Activated CD4-positive, CD25-positive, alpha-beta regulatory T cell treated with anti-CD3 and anti-CD28 coated beads, Interleukin-2, amount 50 U/mL, for 72 hours (primary cell): Measurements from ENCODE around the gene TTYH1.
A peak's percentile ranks its signal among the peaks of the same experiment; 100 is the strongest.
"Not testable (repeated sequence)": the region's sequence is repeated elsewhere in the genome, so short reads cannot be mapped to it uniquely, and the experiment has no call there.

Experiments used
- DNase-seq: peaks from one replicate; pipeline ENCODE4 v3.0.0; 2021

TTYH1 gene

DNA sequence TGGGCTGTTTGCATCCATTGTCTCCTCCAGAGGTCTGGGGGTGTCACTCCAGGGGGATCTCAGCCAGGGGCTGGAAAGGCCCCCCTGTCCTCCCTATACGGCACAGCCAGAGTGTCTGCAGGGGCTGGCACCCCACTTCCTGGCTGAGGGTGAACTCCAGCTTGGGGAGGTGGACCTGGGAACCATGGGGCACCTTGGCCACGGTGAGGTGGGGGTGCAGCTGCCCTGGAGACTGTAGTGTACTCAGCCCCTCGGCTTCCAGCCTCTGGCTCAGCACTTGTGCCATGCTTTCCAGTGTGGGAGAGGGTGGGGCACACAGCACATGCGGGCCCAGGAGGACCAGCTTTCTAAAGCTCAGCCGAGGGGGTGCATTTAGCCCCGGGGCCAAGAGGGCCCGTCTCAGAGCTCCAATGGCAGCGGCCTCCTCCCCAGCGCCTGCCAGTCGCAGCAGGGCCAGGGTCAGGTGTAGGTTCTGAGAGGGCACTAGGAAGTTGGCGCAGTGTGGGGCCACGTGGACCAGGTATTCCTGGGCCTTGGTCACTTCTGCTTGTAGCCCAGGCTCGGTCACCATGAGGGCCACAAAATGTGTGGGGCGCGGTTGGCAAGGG lies 46.9 kb downstream of the TTYH1 start:
- no peak for DNase-seq

DNA sequence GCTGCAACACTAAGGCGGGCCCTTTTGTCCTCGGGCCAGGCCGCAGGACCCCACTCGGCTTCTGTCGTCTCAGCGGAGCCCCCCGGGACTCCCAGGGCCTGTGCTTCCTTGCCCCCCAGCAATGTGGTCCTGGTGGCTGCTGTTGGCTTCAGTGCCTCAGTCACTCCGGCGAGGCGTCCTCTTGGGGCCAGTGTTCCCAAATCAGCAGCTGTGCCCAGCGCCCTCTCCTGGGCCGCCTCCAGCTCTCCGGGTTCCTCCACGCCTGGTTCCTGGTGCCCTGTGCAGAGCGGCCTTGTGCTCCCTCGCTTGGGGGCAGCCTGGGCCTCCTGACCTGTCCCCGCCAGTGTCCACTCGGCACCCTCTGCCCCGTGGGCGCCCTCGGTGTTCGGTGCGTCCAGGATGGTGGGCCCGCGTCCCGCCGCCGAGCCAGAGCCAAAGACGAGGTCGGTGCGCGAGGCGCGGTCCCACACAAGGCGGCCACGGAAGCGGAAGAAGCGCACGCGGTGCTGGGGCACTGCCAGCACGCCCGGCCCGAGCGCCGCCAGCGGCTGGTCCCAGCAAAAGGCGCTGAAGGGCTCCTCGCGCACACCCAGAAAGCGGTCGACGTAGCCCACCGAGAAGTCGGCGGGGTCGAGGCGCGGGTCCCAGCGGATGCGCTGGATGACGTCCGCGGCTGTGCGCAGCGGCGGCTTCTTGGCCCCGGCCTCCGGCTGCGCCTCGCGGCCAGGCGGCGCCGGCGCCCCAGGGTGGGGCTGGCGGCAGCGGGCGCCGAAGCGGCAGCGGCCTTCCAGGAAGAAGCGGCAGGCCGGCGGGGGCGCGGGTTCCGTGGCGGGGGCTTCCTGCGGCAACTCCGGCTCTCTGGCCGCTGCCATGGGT lies 47.6 kb downstream of the TTYH1 start:
- peak; percentile 67 for DNase-seq

DNA sequence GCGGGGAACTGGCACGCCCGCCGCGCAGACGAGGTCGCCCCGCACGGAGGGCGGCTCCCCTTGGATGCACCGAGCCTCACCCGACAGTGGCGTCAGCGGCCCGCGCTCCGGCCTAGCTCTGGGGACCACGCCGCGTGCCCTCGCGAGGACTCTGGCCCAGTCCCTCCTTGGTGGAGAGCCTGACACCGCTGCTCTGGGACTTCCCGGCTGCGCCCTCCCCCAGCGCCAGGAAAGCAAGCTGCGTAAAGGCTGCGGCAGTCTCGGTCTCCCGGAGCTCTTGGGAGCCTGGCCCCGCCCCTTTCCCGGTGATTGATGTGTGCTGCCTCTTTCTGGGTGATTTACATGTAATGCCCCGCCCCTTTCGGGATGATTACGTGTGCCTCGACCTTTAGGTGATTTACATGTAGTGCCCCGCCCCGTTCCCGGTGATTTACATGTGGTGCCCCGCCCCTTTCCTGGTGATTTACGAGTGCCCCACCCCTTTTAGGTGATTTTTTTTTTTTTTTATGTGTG lies 48.3 kb downstream of the TTYH1 start, which contains the start of gene LENG9:
TSS of gene LENG9 (minus strand) at position 248 of the 513 bp plus-strand sequence. CDS start 252 bp downstream, outside the sequence.
- DNase-seq, result peak; percentile 92

DNA sequence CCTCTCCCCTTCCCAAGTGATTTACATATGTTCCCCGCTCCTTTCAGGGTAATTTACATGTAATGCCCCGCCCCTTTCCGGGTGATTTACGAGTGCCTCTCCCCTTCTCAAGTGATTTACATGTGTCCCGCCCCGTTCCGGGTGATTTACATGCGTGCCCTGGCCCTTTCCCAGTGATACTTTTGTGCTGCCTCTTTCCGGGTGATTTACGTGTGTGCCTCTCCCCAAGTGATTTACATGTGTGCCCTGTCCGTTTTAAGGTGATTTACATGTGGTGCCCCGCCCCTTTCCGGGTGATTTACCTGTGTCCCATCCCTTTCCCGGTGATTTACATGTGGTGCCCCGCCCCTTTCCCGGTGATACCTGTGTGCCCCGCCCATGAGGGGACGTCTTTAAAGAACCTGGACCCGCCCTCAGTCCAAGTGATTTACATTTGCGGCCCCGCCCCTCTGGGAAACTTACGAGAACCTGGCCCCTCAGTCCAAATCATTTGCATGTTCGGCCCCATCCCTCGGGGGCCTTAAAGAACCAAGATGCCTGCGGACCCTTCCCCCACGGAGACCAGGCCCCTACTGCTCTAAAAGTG lies 48.9 kb downstream of the TTYH1 start:
- peak; percentile 83 for DNase-seq

DNA sequence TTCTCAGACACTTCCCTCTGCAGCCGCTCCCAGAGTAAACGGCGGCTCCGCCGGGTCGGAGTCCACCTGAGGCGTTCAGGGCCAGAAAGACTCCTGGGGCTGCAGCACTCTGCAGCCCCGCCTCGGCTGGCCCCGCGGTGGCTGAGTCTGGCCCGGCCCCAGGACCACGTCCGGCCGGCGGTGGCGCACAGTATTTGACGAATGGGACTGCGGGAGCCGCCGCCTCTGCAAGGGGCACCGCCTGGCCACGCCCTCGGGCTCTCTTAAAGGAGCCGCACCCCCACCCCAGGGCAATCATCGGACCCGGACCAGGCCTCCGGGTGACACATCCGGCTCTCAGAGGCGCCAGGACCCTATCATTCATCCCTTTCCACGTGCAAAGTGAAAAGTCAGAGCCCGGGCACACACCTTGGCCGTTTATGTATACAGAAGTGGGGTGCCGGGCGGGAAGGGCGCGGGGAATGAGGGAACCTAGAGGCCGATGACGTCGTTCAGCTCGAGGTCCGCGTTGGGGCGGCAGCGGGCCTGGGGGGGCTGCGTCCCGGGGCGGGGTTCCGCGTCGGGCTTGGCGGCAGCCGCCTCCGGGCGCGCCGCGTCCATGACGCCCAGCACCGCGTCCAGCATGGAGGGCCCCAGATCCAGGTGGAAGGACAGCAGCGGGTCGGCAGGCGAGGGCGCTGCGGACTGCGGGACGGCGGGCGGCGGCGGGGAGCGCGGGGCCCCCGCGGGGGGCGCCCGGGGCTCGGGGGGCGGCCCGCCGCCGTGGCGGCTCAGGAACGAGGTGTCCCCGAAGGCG lies 49.6 kb downstream of the TTYH1 start:
- peak; percentile 80 for DNase-seq

DNA sequence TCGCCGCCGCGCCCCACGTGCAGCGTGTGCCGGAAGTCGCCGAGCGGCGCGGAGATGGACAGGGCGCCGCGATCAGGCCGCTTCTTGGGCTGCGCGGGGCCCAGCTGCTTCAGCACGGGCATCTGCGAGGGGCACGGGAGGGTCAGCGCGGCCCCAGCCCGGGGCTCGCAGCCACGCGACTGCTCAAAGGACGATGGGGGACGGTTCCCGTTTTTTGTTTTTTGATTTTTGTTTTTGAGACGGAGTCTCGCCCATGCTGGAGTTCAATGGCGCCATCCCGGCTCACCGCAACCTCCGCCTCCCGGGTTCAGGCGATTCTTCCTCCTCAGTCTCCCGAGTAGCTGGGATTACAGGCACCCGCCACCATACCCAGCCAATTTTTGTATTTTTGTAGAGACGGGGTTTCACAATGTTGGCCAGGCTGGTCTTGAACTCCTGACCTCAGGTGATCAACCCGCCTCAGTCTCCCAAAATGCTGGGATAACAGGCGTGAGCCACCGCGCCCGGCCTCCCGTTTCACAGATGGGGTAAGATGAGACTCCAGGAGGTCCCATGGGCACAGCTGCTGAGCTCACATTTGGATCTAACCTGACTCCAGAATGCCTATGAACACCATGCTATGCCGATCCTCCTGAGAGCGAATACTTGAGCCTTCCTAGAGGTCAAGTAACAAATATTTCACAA lies 50.3 kb downstream of the TTYH1 start:
- DNase-seq, result no peak

DNA sequence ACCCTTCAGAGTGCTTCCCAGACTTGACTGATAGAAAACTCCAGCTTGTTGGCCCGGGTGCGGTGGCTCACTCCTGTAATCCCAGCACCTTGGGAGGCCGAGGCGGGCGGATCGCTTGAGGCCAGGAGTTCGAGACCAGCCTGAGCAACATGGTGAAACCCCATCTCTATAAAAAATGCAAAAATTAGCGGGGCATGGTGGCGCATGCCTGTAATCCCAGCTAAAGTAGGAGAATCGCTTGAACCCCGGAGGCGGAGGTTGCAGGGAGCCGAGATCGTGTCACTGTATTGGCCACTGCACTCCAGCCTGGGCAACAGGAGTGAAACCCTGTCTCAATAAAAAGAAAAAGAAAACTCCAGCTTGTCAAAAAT lies 50.8 kb downstream of the TTYH1 start:
- DNase-seq, result not testable (repeated sequence)

DNA sequence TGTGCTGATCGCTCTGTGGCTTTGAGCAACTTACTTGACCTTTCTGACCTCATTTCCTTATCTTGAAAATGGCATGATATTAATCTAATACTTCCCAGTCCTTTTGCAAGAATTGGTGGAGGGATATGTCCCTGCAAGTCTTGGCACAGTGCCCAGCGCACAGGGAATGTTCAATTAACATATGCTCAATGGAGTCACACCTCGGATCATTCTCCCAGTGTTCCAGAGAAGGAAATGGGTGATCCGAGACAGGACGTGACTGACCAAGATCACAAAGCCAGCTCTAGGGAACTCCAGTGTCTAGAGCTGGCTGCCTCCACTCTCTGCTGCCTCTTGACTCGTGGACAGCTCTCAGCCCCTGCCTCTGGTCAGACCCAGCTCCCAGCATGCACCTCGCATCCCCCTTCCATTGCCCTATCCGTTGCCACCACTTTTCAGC lies 54.3 kb downstream of the TTYH1 start:
- DNase-seq, result no peak

DNA sequence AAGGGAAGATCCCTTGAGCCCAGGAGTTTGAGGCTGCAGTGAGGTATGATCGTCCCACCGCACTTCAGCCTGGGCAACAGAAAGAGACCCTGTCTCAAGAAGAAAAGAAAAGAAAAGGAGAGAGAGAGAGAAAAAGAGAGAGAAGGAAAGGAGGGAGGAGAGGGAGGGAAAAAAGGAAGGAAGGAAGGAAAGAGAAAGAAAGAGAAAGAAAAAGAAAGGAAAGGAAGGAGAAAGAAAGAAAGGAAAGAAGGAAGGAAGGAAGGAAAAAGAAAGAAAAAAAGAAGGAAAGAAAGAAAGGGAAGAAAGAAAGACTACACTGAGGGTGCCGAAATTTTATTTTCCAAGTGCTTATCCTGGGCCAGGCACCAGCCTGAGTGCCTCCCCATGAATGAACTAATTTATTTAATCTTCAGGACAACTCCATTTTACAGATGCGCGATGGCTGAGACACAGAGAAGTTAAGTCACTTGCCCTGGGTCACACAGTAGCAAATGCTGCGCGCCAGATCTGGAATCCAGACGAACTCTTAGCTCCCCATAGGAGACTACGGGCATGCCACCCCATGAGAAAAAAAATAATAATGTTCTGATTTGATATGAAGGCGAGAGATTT lies 55.1 kb downstream of the TTYH1 start:
- no peak for DNase-seq

DNA sequence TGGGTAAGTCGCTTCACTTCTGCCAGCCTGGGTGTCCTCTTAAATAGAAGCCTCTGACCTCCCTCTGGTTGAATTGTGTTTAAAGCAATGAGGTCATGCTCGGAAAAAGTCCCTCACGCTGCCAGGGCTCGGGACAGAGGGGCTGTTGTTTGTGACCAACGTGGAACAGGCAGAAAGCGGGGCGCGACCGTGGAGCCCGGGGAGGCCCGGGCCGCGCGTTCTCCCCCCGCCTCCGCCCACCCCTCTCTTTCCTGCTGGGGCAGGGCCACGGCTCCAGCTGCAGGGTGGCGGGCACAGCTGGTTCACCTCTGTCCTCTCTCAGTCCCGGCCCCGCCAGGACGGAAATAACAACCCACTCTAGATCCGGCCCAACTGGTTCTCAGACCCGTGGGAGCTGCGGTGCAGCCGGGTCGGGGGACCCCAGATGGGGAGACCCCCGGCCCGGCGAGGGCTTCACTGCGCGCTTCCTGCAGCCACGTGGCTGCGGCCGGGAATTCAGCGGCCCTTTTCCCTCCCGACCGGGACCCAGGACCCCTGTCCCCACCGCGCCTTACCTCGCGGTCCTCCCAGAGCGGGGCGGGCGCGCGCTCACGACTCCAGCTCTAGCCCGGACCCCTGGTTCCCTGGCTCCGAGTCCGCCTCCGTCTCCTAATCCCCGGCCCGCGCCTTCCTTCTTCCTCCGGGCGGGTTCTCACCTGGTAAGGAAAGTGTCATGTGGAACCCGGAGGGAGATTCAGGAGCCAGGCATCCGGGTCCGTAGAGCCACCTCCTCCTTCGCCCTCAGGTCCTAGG lies 55.9 kb downstream of the TTYH1 start:
- DNase-seq, result no peak

DNA sequence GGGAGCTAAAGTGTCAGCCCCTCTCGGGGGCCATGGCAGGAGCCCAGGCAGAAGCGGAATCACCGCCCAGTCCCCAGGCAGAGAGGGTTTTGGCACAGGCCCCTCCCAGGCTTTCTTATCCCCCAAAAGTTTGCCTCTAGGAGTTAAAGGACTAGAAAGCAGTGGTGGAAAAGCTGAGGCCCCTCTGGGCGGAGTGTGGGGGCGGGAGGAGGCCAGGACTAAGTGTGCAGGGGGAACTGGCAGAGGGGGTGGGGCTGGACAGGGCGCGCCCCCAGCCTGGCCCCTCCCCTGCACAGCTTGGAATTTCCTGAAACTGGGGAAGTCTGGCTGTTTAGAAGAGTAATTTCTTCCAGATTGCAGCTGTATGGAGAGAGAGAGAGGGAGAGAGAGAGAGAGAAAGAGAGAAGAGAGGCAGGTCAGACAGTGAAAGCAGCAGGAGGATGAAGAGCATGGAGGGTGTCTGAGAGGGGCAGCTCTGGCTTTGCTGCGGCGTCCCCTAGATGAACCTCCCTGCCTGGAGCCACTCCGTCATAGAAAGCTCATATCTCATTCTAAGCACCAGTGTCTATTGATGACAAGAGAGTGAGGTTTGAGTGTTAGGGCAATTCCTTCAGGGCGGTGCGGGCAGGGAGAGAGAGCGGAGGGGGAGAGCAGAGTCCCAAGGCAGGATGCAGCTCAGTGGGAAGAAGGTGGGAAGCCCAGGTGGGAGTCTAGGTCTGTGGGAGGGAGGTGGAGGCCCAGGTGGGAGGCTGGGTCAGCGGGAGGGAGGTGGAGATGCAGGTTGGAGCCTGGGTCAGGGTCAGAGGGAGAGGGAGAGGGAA lies 58.0 kb downstream of the TTYH1 start, which contains the start of gene CDC42EP5:
TSS of gene CDC42EP5 (minus strand) at position 226 of the 821 bp plus-strand sequence. CDS start 7,749 bp downstream, outside the sequence.
- DNase-seq, result no peak

DNA sequence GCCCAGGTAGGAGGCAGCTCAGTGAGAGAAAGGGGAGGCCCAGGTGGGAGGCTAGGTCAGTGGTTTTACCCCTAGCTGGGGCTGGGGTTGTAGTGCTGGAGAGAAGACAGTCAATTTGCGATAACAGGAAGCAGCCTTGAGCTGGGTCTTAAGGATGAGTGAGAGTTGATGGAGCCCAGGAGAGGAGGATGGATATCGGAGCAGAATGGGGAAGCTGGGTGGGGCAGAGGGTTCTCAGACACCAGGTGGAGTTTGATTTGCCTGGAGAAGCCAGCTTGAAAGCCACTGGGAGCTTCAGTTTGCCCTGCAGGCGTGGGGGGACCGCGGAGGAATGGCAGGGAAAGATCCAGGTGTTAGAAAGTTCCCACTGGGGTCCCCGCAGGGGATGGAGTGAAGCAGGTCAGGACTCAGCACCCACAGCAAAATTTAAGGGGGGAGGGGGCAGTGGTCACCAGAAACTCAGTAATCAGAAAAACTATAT lies 58.7 kb downstream of the TTYH1 start:
- no peak for DNase-seq

DNA sequence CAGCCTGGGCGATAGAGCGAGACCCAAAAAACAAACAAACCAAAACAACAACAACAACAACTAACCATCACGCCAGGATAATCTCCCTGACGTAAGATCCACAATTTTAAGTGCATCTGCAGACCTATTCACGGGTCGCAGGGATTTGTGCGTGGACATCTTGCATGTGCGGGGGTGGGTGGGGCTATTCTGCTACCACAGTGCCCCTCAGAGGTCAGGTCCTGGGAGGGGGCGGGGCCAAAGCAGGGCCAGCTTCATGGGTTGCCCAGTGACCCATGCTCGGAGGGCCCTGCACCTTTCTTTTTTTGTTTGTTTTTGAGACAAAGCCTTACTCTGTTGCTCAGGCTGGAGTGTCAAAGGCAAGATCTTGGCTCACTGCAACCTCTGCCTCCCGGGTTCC lies 60.4 kb downstream of the TTYH1 start:
- no peak for DNase-seq

DNA sequence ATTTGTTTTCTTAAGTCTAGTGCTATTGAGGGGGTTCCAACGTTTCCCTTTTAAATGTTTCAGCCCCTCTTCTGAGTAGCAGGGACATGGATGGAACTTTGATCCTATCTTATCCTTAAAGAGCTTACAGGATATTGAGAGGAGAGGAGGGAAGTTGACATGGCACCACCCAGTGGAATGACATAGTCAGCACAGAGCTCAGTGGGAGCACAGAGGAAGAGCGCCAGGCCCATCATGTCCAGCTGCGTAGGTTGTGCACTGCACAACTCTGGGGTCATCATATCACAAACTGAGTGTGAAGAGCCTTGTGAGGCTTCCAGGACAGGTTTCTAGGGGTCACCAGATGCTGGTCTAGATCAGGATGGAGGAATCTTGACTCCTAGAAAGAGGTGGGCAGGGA lies 62.4 kb downstream of the TTYH1 start:
- DNase-seq, result no peak

DNA sequence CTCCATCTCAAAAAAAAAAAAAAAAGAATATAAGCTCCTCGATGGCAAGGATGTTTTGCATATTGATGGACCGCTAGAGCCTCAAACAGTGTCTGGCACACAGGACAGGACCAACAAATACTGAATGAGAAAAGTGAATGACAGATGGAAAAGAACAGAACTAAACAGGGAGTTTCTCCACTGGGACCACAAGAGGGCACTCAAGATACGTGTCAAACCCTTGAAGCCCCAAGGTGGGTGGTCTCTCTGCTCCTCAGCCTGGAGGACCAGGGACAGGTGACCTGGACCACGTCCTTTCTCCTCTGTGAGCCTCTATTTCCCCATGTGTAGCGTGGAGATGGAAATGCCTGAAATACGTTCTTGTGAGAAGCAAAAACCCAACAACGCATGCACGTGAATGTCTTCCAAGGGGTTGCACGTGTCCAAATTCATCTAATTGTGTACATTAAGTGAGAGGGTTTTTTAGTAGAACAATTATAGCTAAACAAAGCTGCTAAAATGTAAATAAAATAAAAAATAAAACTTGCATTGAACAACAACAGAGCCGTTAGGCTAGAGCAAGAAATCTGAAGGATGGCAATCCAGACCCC lies 63.5 kb downstream of the TTYH1 start:
- DNase-seq, result no peak

DNA sequence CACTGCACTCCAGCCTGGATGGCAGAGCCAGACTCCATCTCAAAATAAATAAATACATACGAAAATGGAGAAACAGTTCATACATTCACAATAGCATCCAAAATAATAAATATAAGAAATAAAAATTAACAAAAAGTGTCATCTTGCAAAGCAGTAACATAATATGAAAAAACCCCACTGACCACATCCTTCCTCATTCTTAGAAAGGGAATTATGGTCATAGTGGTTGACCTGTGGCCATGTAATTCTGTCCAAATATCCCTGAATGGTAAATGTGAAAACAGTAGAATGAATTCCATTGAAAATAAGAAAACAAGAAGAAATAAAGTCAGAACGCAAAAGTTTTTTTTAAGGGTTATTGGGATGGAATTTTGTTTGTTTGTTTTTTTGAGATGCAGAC lies 64.8 kb downstream of the TTYH1 start:
- DNase-seq, result no peak

DNA sequence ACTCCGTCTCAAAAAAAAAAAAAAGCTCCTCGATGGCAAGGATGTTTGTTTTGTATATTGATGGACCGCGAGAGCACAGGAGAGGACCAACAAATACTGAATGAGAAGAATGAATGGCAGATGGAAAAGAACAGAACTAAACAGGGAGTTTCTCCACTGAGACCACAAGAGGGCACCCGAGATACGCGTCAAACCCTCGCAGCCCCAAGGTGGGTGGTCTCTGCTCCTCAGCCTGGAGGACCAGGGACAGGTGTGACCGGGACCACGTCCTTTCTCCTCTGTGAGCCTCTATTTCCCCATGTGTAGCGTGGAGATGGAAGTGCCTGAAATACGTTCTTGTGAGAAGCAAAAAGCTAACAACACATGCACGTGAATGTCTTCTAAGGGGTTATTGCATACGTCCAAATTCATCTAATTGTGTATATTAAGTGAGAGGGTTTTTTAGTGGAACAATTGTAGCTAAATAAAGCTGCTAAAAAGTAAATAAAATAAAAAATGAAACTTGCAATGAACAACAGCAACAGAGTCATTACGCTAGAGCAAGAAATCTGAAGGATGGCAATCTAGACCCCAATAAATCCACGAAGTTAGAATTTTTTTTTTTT lies 66.2 kb downstream of the TTYH1 start:
- peak; percentile 57 for DNase-seq

DNA sequence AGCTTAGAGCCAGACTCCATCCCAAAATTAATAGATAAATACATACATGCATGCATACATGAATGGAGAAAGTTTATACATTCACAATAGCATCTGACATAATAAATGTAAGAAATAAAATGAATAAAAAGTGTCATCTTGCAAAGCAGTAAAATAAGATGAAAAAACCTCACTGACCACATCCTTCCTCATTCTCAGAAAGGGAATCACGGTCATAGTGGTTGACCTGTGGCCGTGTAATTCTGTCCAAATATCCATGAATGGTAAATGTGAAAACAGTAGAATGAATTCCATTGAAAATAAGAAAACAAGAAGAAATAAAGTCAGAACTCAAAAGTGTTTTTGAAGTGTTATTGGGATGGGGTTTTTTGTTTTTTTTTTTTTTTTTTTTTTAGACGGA lies 67.6 kb downstream of the TTYH1 start:
- no peak for DNase-seq

DNA sequence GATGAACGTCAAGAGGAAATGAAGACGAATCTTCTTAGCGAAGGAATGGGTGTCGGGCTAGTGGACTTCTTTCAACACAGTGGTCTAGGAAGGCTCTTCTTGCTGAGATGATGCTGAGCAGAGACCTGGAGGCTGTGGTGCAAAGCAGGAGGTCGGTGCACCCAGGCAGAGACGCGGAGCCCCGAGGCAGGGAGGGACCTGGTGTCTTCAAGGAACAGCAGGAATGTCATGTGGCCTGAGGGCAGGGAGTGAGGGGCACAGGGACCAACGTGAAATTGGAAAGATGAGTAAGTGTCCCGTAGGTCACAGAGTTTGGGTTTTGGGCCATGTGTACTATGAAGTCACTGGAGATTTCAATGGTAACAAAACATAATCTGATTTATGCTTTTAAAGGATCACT lies 69.2 kb downstream of the TTYH1 start:
- DNase-seq, result no peak
